NT2/D1 (cell line): Measurements from ENCODE around the gene HOXC6.

Source experiments
- SUZ12 ChIP-seq: IDR thresholded peaks from 2 replicates; pipeline ENCODE4 v1.6.1; 2011; ENCODE audit not compliant: insufficient read length, insufficient read depth; ENCODE audit errors: extremely low read depth
- YY1 ChIP-seq: IDR thresholded peaks from 2 replicates; pipeline ENCODE4 v1.6.1; 2011; ENCODE audit not compliant: insufficient read length, insufficient read depth
- ZNF274 ChIP-seq: IDR thresholded peaks from 2 replicates; pipeline ENCODE4 v1.6.1; 2011; ENCODE audit warnings: mild to moderate bottlenecking, low read depth, low read length

GRCh38 chr12:54010972-54011664, 17.1 kb upstream of the HOXC6 start:
- TF ChIP-seq YY1 (no peak), ZNF274 (no peak), SUZ12 (no peak)
